GM12878 (cell line): ENCODE results near the gene FAM53B. TPM values are rescaled to one million over a fixed set of nuclear protein-coding genes. Genes with fewer than 3 reads are reported as not detected.

Source experiments
- ATAC-seq: fragments of 200-7000 bp; cut with Tn5 transposase; 3 replicates; pipeline ENCODE4 v1.9.1; 2020; ENCODE audit warnings: mild to moderate bottlenecking, moderate library complexity
- BruUV-seq: library from RNA; stranded (reverse); fragments of 400-500 nt; replicated peaks from 2 replicates; lab custom pipeline; 2021; lab: Mats Ljungman, UMichigan
- CTCF ChIA-PET: fragments of 300-600 bp; sonication (Branson Sonifier 250); formaldehyde crosslinking; extraction: SDS; loops from one replicate; lab custom pipeline; 2021; ENCODE audit warnings: inconsistent platforms; lab: Yijun Ruan, JAX
- POLR2A ChIA-PET: fragments of 350-600 bp; formaldehyde crosslinking; extraction: SDS; loops from one replicate; lab custom pipeline; 2021; ENCODE audit warnings: inconsistent platforms; lab: Charles Lee
- RAD21 ChIA-PET: fragments of 300-600 bp; sonication (Branson Sonifier 250); formaldehyde crosslinking; loops from one replicate; lab custom pipeline; 2023; ENCODE audit warnings: antibody characterized with exemption; ENCODE audit not compliant: unreplicated experiment; lab: Charles Lee
- SMC1A ChIA-PET: fragments of 300-600 bp; sonication (Branson Sonifier 250); formaldehyde crosslinking; loops from one replicate; lab custom pipeline; 2023; ENCODE audit not compliant: unreplicated experiment, uncharacterized antibody; lab: Charles Lee
- DNase-seq: peaks from one replicate; pipeline ENCODE4 v3.0.0-alpha.2; 2011; ENCODE audit warnings: low read depth, low spot score
- FAIRE-seq: peaks from 3 replicates; lab custom pipeline; 2011; peaks lifted over from hg19 to GRCh38; lab: Jason Lieb, UNC
- H2AFZ ChIP-seq: 2 replicates; pipeline ENCODE4 v1.6.0; 2011; ENCODE audit warnings: low read depth, low read length, control low read depth; ENCODE audit not compliant: control insufficient read depth
- H3K27ac ChIP-seq: 2 replicates; pipeline ENCODE4 v1.5.1; 2011; ENCODE audit warnings: control low read depth; ENCODE audit not compliant: control insufficient read depth, insufficient read depth
- H3K27me3 ChIP-seq, 2 experiments: replicated peaks in 1 of 2; 2 replicates each; pipeline versions ENCODE4 v1.6.0 to v1.6.1; 2011; ENCODE audit warnings: low read length in 1 of 2; ENCODE audit not compliant: control insufficient read depth in 2 of 2, insufficient read depth in 2 of 2
- H3K36me3 ChIP-seq, 2 experiments: 2 replicates each; pipeline ENCODE4 v1.5.1; 2011; ENCODE audit warnings: low read length in 1 of 2; ENCODE audit not compliant: control insufficient read depth in 2 of 2, insufficient read depth in 2 of 2
- H3K4me1 ChIP-seq: 2 replicates; pipeline ENCODE4 v1.6.1; 2011; ENCODE audit warnings: mild to moderate bottlenecking, low read length, moderate library complexity, mixed read lengths; ENCODE audit not compliant: control insufficient read depth, insufficient read depth
- H3K4me2 ChIP-seq: 2 replicates; pipeline ENCODE4 v1.6.0; 2011; ENCODE audit warnings: control low read depth; ENCODE audit not compliant: control insufficient read depth, insufficient read depth
- H3K4me3 ChIP-seq: fragments of 200-600 bp; sonication (generic); 2 replicates; pipeline ENCODE4 v1.5.1; 2016
- H3K79me2 ChIP-seq: 2 replicates; pipeline ENCODE4 v1.6.0; 2011; ENCODE audit warnings: low read length; ENCODE audit not compliant: control insufficient read depth, insufficient read depth
- H3K9ac ChIP-seq: 2 replicates; pipeline ENCODE4 v1.8.0; 2011; ENCODE audit warnings: low read length, control low read depth, mixed read lengths; ENCODE audit not compliant: control insufficient read depth, insufficient read depth
- H3K9me3 ChIP-seq: replicated peaks from 3 replicates; pipeline ENCODE4 v1.5.1; 2011; ENCODE audit warnings: mild to moderate bottlenecking, low read length; ENCODE audit not compliant: control insufficient read depth, insufficient read depth
- H4K20me1 ChIP-seq: 2 replicates; pipeline ENCODE4 v1.6.0; 2011; ENCODE audit not compliant: control insufficient read depth, insufficient read depth
- ASH2L ChIP-seq: fragments of 300-600, 200-600 bp; sonication (generic); IDR thresholded peaks from 2 replicates; pipeline ENCODE4 v1.6.1; 2017; ENCODE audit warnings: low read depth, mild to moderate bottlenecking, borderline replicate concordance
- BMI1 ChIP-seq: fragments of 450-650 bp; IDR thresholded peaks from 2 replicates; pipeline ENCODE4 v1.6.1; 2016; ENCODE audit warnings: mild to moderate bottlenecking, moderate library complexity, borderline replicate concordance
- CBFB ChIP-seq: IDR thresholded peaks from 2 replicates; pipeline ENCODE4 v1.6.1; 2016; ENCODE audit warnings: antibody characterized with exemption, low read depth
- CHD4 ChIP-seq: fragments of 200-600 bp; sonication (generic); IDR thresholded peaks from 2 replicates; pipeline ENCODE4 v1.6.1; 2016; ENCODE audit warnings: mild to moderate bottlenecking
- CREB1 ChIP-seq: IDR thresholded peaks from 2 replicates; pipeline ENCODE4 v1.6.1; 2012; ENCODE audit warnings: low read depth, mild to moderate bottlenecking, inconsistent platforms
- CTCF ChIP-seq, 3 experiments: IDR thresholded peaks in 2 of 3; conservative IDR thresholded peaks in 1 of 3; 2 replicates each; pipeline ENCODE4 v1.5.1; 2011; ENCODE audit warnings: low read depth in 3 of 3, low read length in 3 of 3, mild to moderate bottlenecking in 3 of 3, control low read depth in 2 of 3, moderate library complexity in 2 of 3, inconsistent platforms in 1 of 3, mixed read lengths in 1 of 3; ENCODE audit not compliant: control insufficient read depth in 2 of 3, insufficient read depth in 1 of 3; ENCODE audit errors: extremely low read depth in 1 of 3
- DPF2 ChIP-seq: fragments of 450-650 bp; IDR thresholded peaks from 2 replicates; pipeline ENCODE4 v1.6.1; 2017; ENCODE audit warnings: mild to moderate bottlenecking
- FOS ChIP-seq: IDR thresholded peaks from 3 replicates; pipeline ENCODE4 v1.6.1; 2011; ENCODE audit warnings: borderline replicate concordance; ENCODE audit not compliant: insufficient read length; ENCODE audit errors: extremely low read depth
- FOXM1 ChIP-seq: IDR thresholded peaks from 2 replicates; pipeline ENCODE4 v1.6.1; 2012; ENCODE audit warnings: low read depth, mild to moderate bottlenecking, inconsistent platforms, low read length, moderate library complexity
- HCFC1 ChIP-seq: fragments of 150-350 bp; IDR thresholded peaks from 2 replicates; pipeline ENCODE4 v1.6.1; 2014; ENCODE audit warnings: low read length
- IKZF1 ChIP-seq: fragments of 450-650 bp; conservative IDR thresholded peaks from 2 replicates; pipeline ENCODE4 v1.6.1; 2017; ENCODE audit warnings: antibody characterized with exemption, mild to moderate bottlenecking
- MEF2A ChIP-seq: IDR thresholded peaks from 2 replicates; pipeline ENCODE4 v1.6.1; 2011; ENCODE audit warnings: low read depth, mild to moderate bottlenecking, low read length, moderate library complexity; ENCODE audit not compliant: insufficient read depth
- PAX5 ChIP-seq: IDR thresholded peaks from 2 replicates; pipeline ENCODE4 v1.6.1; 2011; ENCODE audit warnings: low read depth, low read length, borderline replicate concordance
- RCOR1 ChIP-seq: conservative IDR thresholded peaks from 2 replicates; pipeline ENCODE4 v1.6.1; 2012; ENCODE audit warnings: low read depth, low read length, improper control_type of control experiment
- SIX5 ChIP-seq: IDR thresholded peaks from 2 replicates; pipeline ENCODE4 v1.6.1; 2011; ENCODE audit warnings: mild to moderate bottlenecking, low read depth, low read length, moderate library complexity; ENCODE audit not compliant: severe bottlenecking
- TCF12 ChIP-seq: IDR thresholded peaks from 2 replicates; pipeline ENCODE4 v1.6.1; 2011; ENCODE audit warnings: low read depth, mild to moderate bottlenecking, low read length
- WGBS: methylation state at CpG from one replicate; pipeline ENCODE4 v1.1.6; 2016; ENCODE audit warnings: low lambda C conversion rate; ENCODE audit not compliant: insufficient replicate concordance, insufficient coverage; ENCODE audit errors: missing lambda C conversion rate; 5-methylcytosine and 5-hydroxymethylcytosine counted together
- in situ Hi-C: fragments of 300-500 bp; cut with MboI; formaldehyde crosslinking; loops from 9 replicates; pipeline ENCODE4 v1.14.3; 2018; ENCODE audit warnings: mixed read lengths
- intact Hi-C: fragments of 100-400 bp; cut with micrococcal nuclease; formaldehyde crosslinking; loops from one replicate; pipeline ENCODE4 v1.14.2; 2022; ENCODE audit not compliant: unreplicated experiment
- polyA plus RNA-seq, 11 experiments: library from polyadenylated mRNA; depleted of rRNA in 4 of 11; unstranded in 6 of 11; stranded (reverse) in 5 of 11; fragments of >200 nt; fragmentation: Nextera tagmentation in 4 of 11; fragmentation: Illumina TruSeq in 1 of 11; extraction: Ambion mirVana in 4 of 11; extraction: Trizol in 1 of 11; gene quantifications; 1 replicate in 1 of 11; 2 replicates in 10 of 11; pipeline versions ENCODE4 v1.2.1 to v1.2.3, GENCODE V29; 2011 to 2016; ENCODE audit warnings: inconsistent platforms in 2 of 11, missing spikeins in 2 of 11, low read depth in 1 of 11
- total RNA-seq, 4 experiments: library from RNA; depleted of rRNA in 3 of 4; stranded (reverse); fragments of >200 nt in 3 of 4; fragmentation: Illumina TruSeq in 1 of 4; extraction: Trizol in 1 of 4; gene quantifications; 2 replicates each; pipeline versions ENCODE4 v1.2.1 to v1.2.3, GENCODE V29; 2013 to 2021
- TF ChIP-seq, protein P1 (sequence below): fragments of 450-650 bp; IDR thresholded peaks from 2 replicates; pipeline ENCODE4 v1.6.1; 2018; ENCODE audit warnings: mild to moderate bottlenecking, low read depth, moderate library complexity; ENCODE audit not compliant: partially characterized antibody
- TF ChIP-seq, protein P2 (sequence below): IDR thresholded peaks from 2 replicates; pipeline ENCODE4 v1.6.1; 2011; ENCODE audit warnings: low read depth, low read length, improper control_type of control experiment, borderline replicate concordance

Gene FAM53B
- total and polyA plus RNA-seq, 10 of the 15 experiments (the other 5 are each of a cell fraction or from before 2014, with no cell fraction given) = 0.05 to 26.3 (median 8.1) TPM

GRCh38 chr10:124719213-124719851 lies 24.8 kb downstream of the FAM53B start:
- ChIA-PET CTCF (interaction anchor here (0.6 to 21.9 kb wide), 20 partner anchors 9 to 1004 kb away, joined by 3 to 319 read pairs (median 10); no protein-coding TSS in a partner anchor), RAD21 (interaction anchor here (0.6 to 15.5 kb wide), 19 partner anchors 9 to 171 kb away, joined by 3 to 360 read pairs (median 9); partner anchors contain the start of gene FAM53B), SMC1A (interaction anchor here (0.6 to 21.7 kb wide), 19 partner anchors 10 to 184 kb away, joined by 3 to 351 read pairs (median 11); no protein-coding TSS in a partner anchor), POLR2A (interaction anchor here (0.6 to 12.9 kb wide), 11 partner anchors 9 to 58 kb away, joined by 3 to 139 read pairs (median 5); no protein-coding TSS in a partner anchor)
- WGBS = under 1% methylated on average over 8 of the region's 8 CpGs
- Histone ChIP-seq H3K9ac (peak overlapping the region; percentile 49; the same call in 1 of the 2 replicates), H2AFZ (no peak overlapping the region), H3K27me3 (no peaks in the 10 kb centered on the region), H4K20me1 (no peaks in the 10 kb centered on the region), H3K4me1 (peaks cover 69% of the 10 kb centered on the region), H3K4me2 (peak overlapping the region; percentile 85), H3K4me3 (peak overlapping the region; percentile 57; the same call in 1 of the 2 replicates), H3K79me2 (peaks cover 32% of the 10 kb centered on the region), H3K36me3 (0 out of 4 replicates have a peak, but pooled peaks cover 0 to 1% of the 10 kb centered on the region in 2 experiments), H3K27ac (peak overlapping the region; percentile 71), H3K9me3 (no peaks in the 10 kb centered on the region)
- FAIRE-seq = peak; percentile 59
- peak; percentile 63 for ATAC-seq
- intact Hi-C loops (loop anchor here (1.0 to 5.0 kb wide), 4 partner anchors 22 to 105 kb away; no protein-coding TSS in a partner anchor), in situ Hi-C loops (no loop called here)
- BruUV-seq = no TSS peak
- peak; percentile 87 for DNase-seq
- TF ChIP-seq FOS = no peak
- TF ChIP-seq BMI1 = no peak; the same call in 1 of the 2 replicates
- no peak for TF ChIP-seq HCFC1
- TF ChIP-seq CBFB = no peak
- peak; percentile 80 for TF ChIP-seq IKZF1
- no peak for TF ChIP-seq CHD4
- peak; percentile 91 for TF ChIP-seq DPF2
- TF ChIP-seq, protein P1, sequence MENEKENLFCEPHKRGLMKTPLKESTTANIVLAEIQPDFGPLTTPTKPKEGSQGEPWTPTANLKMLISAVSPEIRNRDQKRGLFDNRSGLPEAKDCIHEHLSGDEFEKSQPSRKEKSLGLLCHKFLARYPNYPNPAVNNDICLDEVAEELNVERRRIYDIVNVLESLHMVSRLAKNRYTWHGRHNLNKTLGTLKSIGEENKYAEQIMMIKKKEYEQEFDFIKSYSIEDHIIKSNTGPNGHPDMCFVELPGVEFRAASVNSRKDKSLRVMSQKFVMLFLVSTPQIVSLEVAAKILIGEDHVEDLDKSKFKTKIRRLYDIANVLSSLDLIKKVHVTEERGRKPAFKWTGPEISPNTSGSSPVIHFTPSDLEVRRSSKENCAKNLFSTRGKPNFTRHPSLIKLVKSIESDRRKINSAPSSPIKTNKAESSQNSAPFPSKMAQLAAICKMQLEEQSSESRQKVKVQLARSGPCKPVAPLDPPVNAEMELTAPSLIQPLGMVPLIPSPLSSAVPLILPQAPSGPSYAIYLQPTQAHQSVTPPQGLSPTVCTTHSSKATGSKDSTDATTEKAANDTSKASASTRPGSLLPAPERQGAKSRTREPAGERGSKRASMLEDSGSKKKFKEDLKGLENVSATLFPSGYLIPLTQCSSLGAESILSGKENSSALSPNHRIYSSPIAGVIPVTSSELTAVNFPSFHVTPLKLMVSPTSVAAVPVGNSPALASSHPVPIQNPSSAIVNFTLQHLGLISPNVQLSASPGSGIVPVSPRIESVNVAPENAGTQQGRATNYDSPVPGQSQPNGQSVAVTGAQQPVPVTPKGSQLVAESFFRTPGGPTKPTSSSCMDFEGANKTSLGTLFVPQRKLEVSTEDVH = no peak
- peak; percentile 56 to 72 (median 65) for TF ChIP-seq CTCF (IDR thresholded peaks at IDR 0.05 in 2 of 3, conservative IDR thresholded peaks at IDR 0.05 in 1 of 3; ENCODE audit: control insufficient read depth in 2 of 3, extremely low read depth in 1 of 3, insufficient read depth in 1 of 3, low read depth in 3 of 3, low read length in 3 of 3)
- TF ChIP-seq ASH2L = no peak
- TF ChIP-seq SIX5 = no peak
- peak; percentile 79; the same call in 1 of the 2 replicates for TF ChIP-seq FOXM1
- TF ChIP-seq, protein P2, sequence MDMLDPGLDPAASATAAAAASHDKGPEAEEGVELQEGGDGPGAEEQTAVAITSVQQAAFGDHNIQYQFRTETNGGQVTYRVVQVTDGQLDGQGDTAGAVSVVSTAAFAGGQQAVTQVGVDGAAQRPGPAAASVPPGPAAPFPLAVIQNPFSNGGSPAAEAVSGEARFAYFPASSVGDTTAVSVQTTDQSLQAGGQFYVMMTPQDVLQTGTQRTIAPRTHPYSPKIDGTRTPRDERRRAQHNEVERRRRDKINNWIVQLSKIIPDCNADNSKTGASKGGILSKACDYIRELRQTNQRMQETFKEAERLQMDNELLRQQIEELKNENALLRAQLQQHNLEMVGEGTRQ = no peak
- 0 out of 2 replicates have a peak, but pooled peaks have one; percentile 18 for TF ChIP-seq RCOR1
- no peak for TF ChIP-seq MEF2A
- TF ChIP-seq CREB1 = no peak
- peak; percentile 46; the same call in 1 of the 2 replicates for TF ChIP-seq PAX5
- TF ChIP-seq TCF12 = peak; percentile 88
